Peyer's patch (tissue), 4 donors: Measurements from ENCODE around the gene CATSPERE.

Source experiments
- CTCF ChIP-seq, 6 experiments: fragments of 450-650 bp in 4 of 6; fragments of 200-600 bp in 2 of 6; sonication (generic) in 1 of 6; IDR thresholded peaks; one replicate each; pipeline ENCODE4 v1.5.1; 2017 to 2019; ENCODE audit warnings: antibody characterized with exemption in 6 of 6, mild to moderate bottlenecking in 3 of 6, moderate library complexity in 1 of 6
- POLR2A ChIP-seq, 2 donors: fragments of 450-650 bp; IDR thresholded peaks; one replicate each; pipeline ENCODE4 v1.5.1; 2017; ENCODE audit warnings: antibody characterized with exemption in 2 of 2, mild to moderate bottlenecking in 2 of 2, moderate library complexity in 2 of 2

GRCh38 chr1:244614879-244615278 is 153.8 kb downstream of the CATSPERE start:
- no peak for TF ChIP-seq CTCF (IDR thresholded peaks at IDR 0.05)
- TF ChIP-seq POLR2A (IDR thresholded peaks at IDR 0.05), result no peak
